ACC112 (cell line): Measurements from ENCODE around the gene TRPC3.

Source experiments
- H2AFZ ChIP-seq: fragments of 200-600 bp; sonication (generic); one replicate; pipeline ENCODE4 v1.6.0; 2017; ENCODE audit warnings: antibody characterized with exemption, low read length; ENCODE audit not compliant: unreplicated experiment
- H3K27ac ChIP-seq: fragments of 200-600 bp; sonication (generic); 2 replicates; pipeline ENCODE4 v1.5.1; 2014; ENCODE audit warnings: low read depth, mild to moderate bottlenecking, antibody characterized with exemption, low read length, moderate library complexity
- H3K27me3 ChIP-seq: fragments of 200-600 bp; sonication (generic); 2 replicates; pipeline ENCODE4 v1.6.1; 2014; ENCODE audit warnings: mild to moderate bottlenecking, antibody characterized with exemption, low read length, moderate library complexity, mixed read lengths; ENCODE audit not compliant: insufficient read depth
- H3K36me3 ChIP-seq: fragments of 200-600 bp; sonication (generic); 2 replicates; pipeline ENCODE4 v1.6.1; 2016; ENCODE audit warnings: mild to moderate bottlenecking, antibody characterized with exemption, low read length, moderate library complexity, mixed read lengths; ENCODE audit not compliant: insufficient read depth
- H3K4me1 ChIP-seq: fragments of 200-600 bp; sonication (generic); one replicate; pipeline ENCODE4 v1.6.1; 2016; ENCODE audit warnings: low read length, mixed read lengths; ENCODE audit not compliant: insufficient read depth, unreplicated experiment, control insufficient read depth
- H3K4me3 ChIP-seq: fragments of 200-600 bp; sonication (generic); 2 replicates; pipeline ENCODE4 v1.5.1; 2014; ENCODE audit warnings: mild to moderate bottlenecking, low read depth, low read length
- H3K79me2 ChIP-seq: fragments of 200-600 bp; sonication (generic); one replicate; pipeline ENCODE4 v1.6.0; 2016; ENCODE audit warnings: low read length; ENCODE audit not compliant: control insufficient read depth, unreplicated experiment, insufficient read depth

Gene TRPC3

GRCh38 chr4:121842862-121843261 is 109.0 kb downstream of the TRPC3 start:
- Histone ChIP-seq H2AFZ (no peak overlapping the region), H3K27me3 (no peaks in the 10 kb centered on the region), H3K36me3 (peaks cover 34% of the 10 kb centered on the region), H3K79me2 (no peaks in the 10 kb centered on the region), H3K4me3 (no peak overlapping the region), H3K4me1 (no peaks in the 10 kb centered on the region), H3K27ac (no peak overlapping the region)

GRCh38 chr4:121838136-121838535 is 113.7 kb downstream of the TRPC3 start:
- H3K4me3 ChIP-seq, result no peak overlapping the region
- H2AFZ ChIP-seq, result no peak overlapping the region
- H3K79me2 ChIP-seq, result no peaks in the 10 kb centered on the region
- H3K27ac ChIP-seq, result no peak overlapping the region
- peaks cover 24% of the 10 kb centered on the region for H3K36me3 ChIP-seq
- H3K4me1 ChIP-seq, result no peaks in the 10 kb centered on the region
- H3K27me3 ChIP-seq, result no peaks in the 10 kb centered on the region

- Histone ChIP-seq H3K36me3 (peaks cover 26% of the 10 kb centered on the region), H3K79me2 (no peaks in the 10 kb centered on the region), H3K27ac (no peak overlapping the region), H2AFZ (no peak overlapping the region), H3K4me1 (peaks cover 10% of the 10 kb centered on the region), H3K4me3 (no peak overlapping the region), H3K27me3 (no peaks in the 10 kb centered on the region)
These were observed 122.3 kb downstream of the TRPC3 start for GRCh38 chr4:121829511-121829910.
